HuH-7 (cell line): Measurements from ENCODE around the gene UNCX.

Experiments used
- DNase-seq: peaks from one replicate; pipeline ENCODE4 v3.0.0; 2011; ENCODE audit warnings: low spot score

Gene UNCX

GRCh38 chr7:1232103-1232466 is 587 bp upstream of the UNCX start:
- DNase-seq, result no peak

GRCh38 chr7:1233333-1234048 is 819 bp downstream of the UNCX start:
- DNase-seq, result no peak

GRCh38 chr7:1234049-1234880 is 1.6 kb downstream of the UNCX start:
- no peak for DNase-seq

GRCh38 chr7:1234881-1235500 is 2.3 kb downstream of the UNCX start:
- no peak for DNase-seq

GRCh38 chr7:1235501-1236131 is 2.9 kb downstream of the UNCX start:
- DNase-seq, result no peak

- no peak for DNase-seq
Measured at GRCh38 chr7:1236132-1236661, 3.5 kb downstream of the UNCX start.

GRCh38 chr7:1236831-1237701 is 4.4 kb downstream of the UNCX start:
- no peak for DNase-seq

GRCh38 chr7:1237704-1238255 is 5.1 kb downstream of the UNCX start:
- no peak for DNase-seq

GRCh38 chr7:1238450-1238882 is 5.8 kb downstream of the UNCX start:
- no peak for DNase-seq

GRCh38 chr7:1238931-1239802 is 6.5 kb downstream of the UNCX start:
- DNase-seq, result no peak

GRCh38 chr7:1239803-1240516 is 7.3 kb downstream of the UNCX start:
- DNase-seq, result no peak

- DNase-seq, result no peak
Measured at GRCh38 chr7:1240517-1241257, 8.0 kb downstream of the UNCX start.

GRCh38 chr7:1241258-1241602 is 8.6 kb downstream of the UNCX start:
- DNase-seq, result no peak

- no peak for DNase-seq
Measured at GRCh38 chr7:1241603-1242255, 9.1 kb downstream of the UNCX start.

- no peak for DNase-seq
Measured at GRCh38 chr7:1242256-1242605, 9.6 kb downstream of the UNCX start.

GRCh38 chr7:1242606-1243289 is 10.1 kb downstream of the UNCX start:
- DNase-seq, result no peak

GRCh38 chr7:1243290-1243963 is 10.8 kb downstream of the UNCX start:
- DNase-seq, result no peak
